ENCODE results near the gene OSBPL2. TPM values are rescaled to one million over a fixed set of nuclear protein-coding genes. Genes with fewer than 3 reads are reported as not detected.

OSBPL2 gene
- total and polyA plus RNA-seq, 2 donors (not counting 3 experiments of a cell fraction or from before 2014, with no cell fraction given) = 13.1 to 33.0 TPM

DNA sequence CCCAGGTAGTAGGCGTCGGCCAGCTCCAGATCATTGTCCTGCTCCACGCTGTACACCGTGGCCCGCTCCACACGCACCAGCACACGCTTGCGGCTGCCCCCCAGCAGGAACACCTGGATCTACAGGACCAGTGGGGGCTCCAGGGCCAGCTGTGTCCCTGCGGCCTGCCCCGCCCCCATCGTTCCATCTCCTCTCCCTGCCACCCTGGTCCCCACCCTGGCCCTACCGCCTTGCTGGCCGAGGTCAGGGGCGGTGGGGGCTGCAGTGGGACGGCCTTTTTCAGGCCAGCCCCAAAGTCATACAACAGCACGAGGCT is 74.3 kb downstream of the OSBPL2 start:
- DNase-seq (ENCODE audit: low read depth, low spot score) (no peak), FAIRE-seq (no peak)
- ChIA-PET CTCF (interaction anchor here (0.6 kb wide), 1 partner anchor 20 kb away, joined by 3 read pairs; no protein-coding TSS in a partner anchor), POLR2A (no interaction called here)
- peaks cover 4% of the 10 kb centered on the region for H3K79me2 ChIP-seq (ENCODE audit: control insufficient read depth, insufficient read depth, low read length)
- H3K4me2 ChIP-seq (ENCODE audit: insufficient read depth, low read length) = no peak overlapping the region
- no peaks in the 10 kb centered on the region for H3K9me3 ChIP-seq (replicated peaks; ENCODE audit: control insufficient read depth, insufficient read depth, low read length)
- dilution Hi-C loops (cut with MboI; ENCODE audit: extremely low pct_ligation_motif_present, low sequenced_read_pairs) = no loop called here
- BruUV-seq (replicated peaks) = no TSS peak
- H3K9me1 ChIP-seq (replicated peaks; ENCODE audit: control insufficient read depth, extremely low read depth, insufficient read depth, low read length) = no peaks in the 10 kb centered on the region
- no peak overlapping the region for H3K9ac ChIP-seq (replicated peaks; ENCODE audit: extremely low read depth, insufficient read depth, low read length)
- intact Hi-C loops (cut with micrococcal nuclease) = no loop called here
- no peaks in the 10 kb centered on the region for H3K4me1 ChIP-seq (ENCODE audit: control insufficient read depth, extremely low read depth, insufficient read depth, low read length)
- H3K36me3 ChIP-seq (ENCODE audit: control insufficient read depth in 2 of 2, extremely low read depth in 1 of 2, insufficient read depth in 2 of 2, low read length in 2 of 2) = peaks cover 20 to 75% of the 10 kb centered on the region in 2 experiments
- no peak overlapping the region for H2AFZ ChIP-seq (ENCODE audit: low read depth, low read length)
- H3K27ac ChIP-seq (ENCODE audit: insufficient read depth, low read depth, low read length) = no peak overlapping the region
- no peaks in the 10 kb centered on the region for H3K27me3 ChIP-seq (ENCODE audit: control insufficient read depth in 2 of 2, insufficient read depth in 2 of 2, low read length in 2 of 2)
- TF ChIP-seq EZH2 (IDR thresholded peaks at IDR 0.05; ENCODE audit: borderline replicate concordance, low read depth, low read length, severe bottlenecking) (no peak), POLR2AphosphoS5 (IDR thresholded peaks at IDR 0.05; ENCODE audit: insufficient read depth, low read depth, low read length) (no peak), JUN (IDR thresholded peaks at IDR 0.05; ENCODE audit: borderline replicate concordance, insufficient read depth, insufficient read length, low read depth) (no peak), MYC (IDR thresholded peaks at IDR 0.05; ENCODE audit: low read depth, low read length) (no peak), GATA2 (IDR thresholded peaks at IDR 0.05; ENCODE audit: insufficient read depth, insufficient read length, low read depth, low read length) (no peak), FOS (IDR thresholded peaks at IDR 0.05; ENCODE audit: borderline replicate concordance, insufficient read depth, low read length) (no peak), POLR2A (IDR thresholded peaks at IDR 0.05; ENCODE audit: low read depth, low read length) (no peak)
- TF ChIP-seq, protein P1, sequence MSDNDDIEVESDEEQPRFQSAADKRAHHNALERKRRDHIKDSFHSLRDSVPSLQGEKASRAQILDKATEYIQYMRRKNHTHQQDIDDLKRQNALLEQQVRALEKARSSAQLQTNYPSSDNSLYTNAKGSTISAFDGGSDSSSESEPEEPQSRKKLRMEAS (IDR thresholded peaks at IDR 0.05; ENCODE audit: insufficient read depth, insufficient read length) = no peak
- TF ChIP-seq, protein P2, sequence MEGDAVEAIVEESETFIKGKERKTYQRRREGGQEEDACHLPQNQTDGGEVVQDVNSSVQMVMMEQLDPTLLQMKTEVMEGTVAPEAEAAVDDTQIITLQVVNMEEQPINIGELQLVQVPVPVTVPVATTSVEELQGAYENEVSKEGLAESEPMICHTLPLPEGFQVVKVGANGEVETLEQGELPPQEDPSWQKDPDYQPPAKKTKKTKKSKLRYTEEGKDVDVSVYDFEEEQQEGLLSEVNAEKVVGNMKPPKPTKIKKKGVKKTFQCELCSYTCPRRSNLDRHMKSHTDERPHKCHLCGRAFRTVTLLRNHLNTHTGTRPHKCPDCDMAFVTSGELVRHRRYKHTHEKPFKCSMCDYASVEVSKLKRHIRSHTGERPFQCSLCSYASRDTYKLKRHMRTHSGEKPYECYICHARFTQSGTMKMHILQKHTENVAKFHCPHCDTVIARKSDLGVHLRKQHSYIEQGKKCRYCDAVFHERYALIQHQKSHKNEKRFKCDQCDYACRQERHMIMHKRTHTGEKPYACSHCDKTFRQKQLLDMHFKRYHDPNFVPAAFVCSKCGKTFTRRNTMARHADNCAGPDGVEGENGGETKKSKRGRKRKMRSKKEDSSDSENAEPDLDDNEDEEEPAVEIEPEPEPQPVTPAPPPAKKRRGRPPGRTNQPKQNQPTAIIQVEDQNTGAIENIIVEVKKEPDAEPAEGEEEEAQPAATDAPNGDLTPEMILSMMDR (IDR thresholded peaks at IDR 0.05; ENCODE audit: extremely low read depth in 1 of 2, insufficient read depth in 1 of 2, low read depth in 1 of 2, low read length in 2 of 2) = no peak
- H3K4me3 ChIP-seq (replicated peaks in 1 of 3; ENCODE audit: insufficient read depth in 1 of 3, low read depth in 1 of 3, low read length in 3 of 3) = no peak overlapping the region
- no peaks in the 10 kb centered on the region for H4K20me1 ChIP-seq (replicated peaks; ENCODE audit: control insufficient read depth, extremely low read depth, insufficient read depth, low read length)

Measured in endothelial cell of umbilical vein (primary cell).